Gastrocnemius medialis (tissue), 4 donors: ENCODE data around the gene VWA8. TPM values are rescaled to one million over a fixed set of nuclear protein-coding genes. Genes with fewer than 3 reads are reported as not detected.

Experiments
- ATAC-seq, 2 donors: fragments of 150-250 bp; one replicate each; pipeline ENCODE4 v1.9.1; 2016
- DNase-seq, 2 donors: peaks; one replicate each; pipeline ENCODE4 v3.0.0-alpha.2; 2019
- H3K27ac ChIP-seq, 4 donors: fragments of 200-600 bp; sonication (generic); 1 replicate in 1 of 4; 2 replicates in 3 of 4; pipeline ENCODE4 v1.5.1; 2016 to 2018; ENCODE audit warnings: mild to moderate bottlenecking in 2 of 4, moderate library complexity in 1 of 4
- H3K27me3 ChIP-seq, 3 donors: fragments of 200-600 bp; sonication (generic) in 2 of 3; 1 replicate in 1 of 3; 2 replicates in 2 of 3; pipeline versions ENCODE4 v1.5.1 to v1.6.0; 2016 to 2019; ENCODE audit warnings: mild to moderate bottlenecking in 1 of 3, moderate library complexity in 1 of 3
- H3K36me3 ChIP-seq, 2 donors: fragments of 200-600 bp; sonication (generic) in 1 of 2; one replicate each; pipeline ENCODE4 v1.5.1; 2017 to 2018
- H3K4me1 ChIP-seq, 2 donors: fragments of 200-600 bp; sonication (generic) in 1 of 2; one replicate each; pipeline ENCODE4 v1.5.1; 2016 to 2017; ENCODE audit warnings: mild to moderate bottlenecking in 2 of 2
- H3K4me3 ChIP-seq, 4 donors: fragments of 200-600 bp; sonication (generic) in 3 of 4; 1 replicate in 1 of 4; 2 replicates in 3 of 4; pipeline ENCODE4 v1.5.1; 2016 to 2019; ENCODE audit warnings: mild to moderate bottlenecking in 2 of 4
- H3K9me3 ChIP-seq, 3 donors: fragments of 200-600 bp; sonication (generic) in 2 of 3; 1 replicate in 1 of 3; 2 replicates in 2 of 3; pipeline ENCODE4 v1.5.1; 2016 to 2019
- CTCF ChIP-seq, 5 experiments: fragments of 450-650 bp in 3 of 5; fragments of 200-600 bp in 2 of 5; sonication (generic) in 2 of 5; IDR thresholded peaks in 4 of 5; conservative IDR thresholded peaks in 1 of 5; 1 replicate in 4 of 5; 2 replicates in 1 of 5; pipeline ENCODE4 v1.5.1; 2016 to 2019; ENCODE audit warnings: antibody characterized with exemption in 5 of 5, mild to moderate bottlenecking in 3 of 5, moderate library complexity in 3 of 5
- POLR2A ChIP-seq, 2 donors: fragments of 450-650 bp; IDR thresholded peaks; one replicate each; pipeline ENCODE4 v1.6.1; 2017; ENCODE audit warnings: antibody characterized with exemption in 2 of 2, mild to moderate bottlenecking in 2 of 2, moderate library complexity in 2 of 2
- in situ Hi-C, 4 donors: fragments of 200-750 bp; cut with MboI; loops; one replicate each; pipeline versions ENCODE4 v1.15.0 to v1.8.0; 2017; ENCODE audit warnings: low sequenced_read_pairs in 4 of 4
- intact Hi-C: fragments of 100-400 bp; cut with DNase I; formaldehyde crosslinking; loops from one replicate; pipeline ENCODE4 v1.15.1; 2023; ENCODE audit warnings: low total_unique reads
- total RNA-seq, 4 donors: library from RNA; depleted of rRNA; stranded (reverse); fragments of >200 nt; gene quantifications; one replicate each; pipeline versions ENCODE4 v1.1.0 to v1.2.3, GENCODE V29; 2016

The VWA8 gene
- total RNA-seq, 4 donors from 2014 or later, result 24.7 to 37.9 (median 29.7) TPM

GRCh38 chr13:41973247-41973741, 12.4 kb upstream of the VWA8 start:
- no peak overlapping the region for H3K27ac ChIP-seq
- H3K4me1 ChIP-seq, result no peaks in the 10 kb centered on the region
- intact Hi-C loops, result no loop called here
- peak in 1 of 2 donors; percentile 76 for ATAC-seq
- no peaks in the 10 kb centered on the region for H3K36me3 ChIP-seq
- no peaks in the 10 kb centered on the region for H3K27me3 ChIP-seq
- DNase-seq, result no peak
- no peak overlapping the region for H3K4me3 ChIP-seq
- in situ Hi-C loops, result no loop called here
- TF ChIP-seq POLR2A (IDR thresholded peaks at IDR 0.05) (no peak), CTCF (IDR thresholded peaks at IDR 0.05 in 4 of 5, conservative IDR thresholded peaks at IDR 0.05 in 1 of 5) (no peak)
- H3K9me3 ChIP-seq, result no peaks in the 10 kb centered on the region

- TF ChIP-seq POLR2A (IDR thresholded peaks at IDR 0.05) (no peak), CTCF (IDR thresholded peaks at IDR 0.05 in 4 of 5, conservative IDR thresholded peaks at IDR 0.05 in 1 of 5) (no peak)
- H3K4me1 ChIP-seq, result no peaks in the 10 kb centered on the region
- H3K36me3 ChIP-seq, result no peaks in the 10 kb centered on the region
- no peaks in the 10 kb centered on the region for H3K9me3 ChIP-seq
- DNase-seq, result no peak
- in situ Hi-C loops, result no loop called here
- ATAC-seq, result no peak
- no peak overlapping the region for H3K27ac ChIP-seq
- H3K27me3 ChIP-seq, result no peaks in the 10 kb centered on the region
- intact Hi-C loops, result no loop called here
- H3K4me3 ChIP-seq, result no peak overlapping the region
Observed at GRCh38 chr13:41971848-41972247, 10.9 kb upstream of the VWA8 start.

DNA sequence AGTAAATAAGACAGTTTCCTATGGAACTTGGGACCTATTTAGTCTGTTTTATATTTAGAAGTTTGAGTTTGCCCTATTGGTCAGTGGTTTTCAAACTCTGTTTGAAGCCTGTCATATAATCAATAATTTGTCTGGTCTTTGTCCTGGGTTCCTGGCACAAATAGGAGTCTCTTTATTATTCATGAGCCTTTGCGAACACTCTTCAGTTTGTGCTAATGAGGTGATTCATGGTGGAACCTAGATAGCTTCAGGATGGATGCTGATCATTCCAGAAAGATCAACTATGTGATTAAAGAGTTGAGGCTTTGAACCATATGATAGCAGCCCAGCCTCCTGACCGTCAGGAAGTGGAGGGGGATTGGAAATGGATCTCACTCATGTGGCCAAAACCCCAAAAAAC, 10.0 kb upstream of the VWA8 start:
- Histone ChIP-seq H3K36me3 (no peaks in the 10 kb centered on the region), H3K9me3 (no peaks in the 10 kb centered on the region), H3K27ac (no peak overlapping the region), H3K4me1 (no peaks in the 10 kb centered on the region), H3K4me3 (no peak overlapping the region), H3K27me3 (no peaks in the 10 kb centered on the region)
- TF ChIP-seq CTCF (IDR thresholded peaks at IDR 0.05 in 4 of 5, conservative IDR thresholded peaks at IDR 0.05 in 1 of 5), result no peak
- no peak for TF ChIP-seq POLR2A (IDR thresholded peaks at IDR 0.05)
- ATAC-seq (no peak), DNase-seq (no peak)
- intact Hi-C loops (no loop called here), in situ Hi-C loops (no loop called here)

GRCh38 chr13:41970022-41970421, 9.1 kb upstream of the VWA8 start:
- TF ChIP-seq CTCF (IDR thresholded peaks at IDR 0.05 in 4 of 5, conservative IDR thresholded peaks at IDR 0.05 in 1 of 5), result no peak
- no peak for TF ChIP-seq POLR2A (IDR thresholded peaks at IDR 0.05)
- ATAC-seq, result no peak
- intact Hi-C loops, result no loop called here

GRCh38 chr13:41969072-41969471, 8.2 kb upstream of the VWA8 start:
- no peak for TF ChIP-seq CTCF (IDR thresholded peaks at IDR 0.05 in 4 of 5, conservative IDR thresholded peaks at IDR 0.05 in 1 of 5)
- no peak for TF ChIP-seq POLR2A (IDR thresholded peaks at IDR 0.05)
- Histone ChIP-seq H3K9me3 (no peaks in the 10 kb centered on the region), H3K36me3 (no peaks in the 10 kb centered on the region), H3K4me3 (no peak overlapping the region), H3K4me1 (no peaks in the 10 kb centered on the region), H3K27ac (no peak overlapping the region), H3K27me3 (no peaks in the 10 kb centered on the region)
- ATAC-seq (no peak), DNase-seq (no peak)
- in situ Hi-C loops (no loop called here), intact Hi-C loops (loop anchor here (10.0 kb wide), 2 partner anchors 54 to 234 kb away; no protein-coding TSS in a partner anchor)

More at GRCh38 chr13:41970022-41970421, 9.1 kb upstream of the VWA8 start:
- H3K4me1 ChIP-seq, result no peaks in the 10 kb centered on the region
- in situ Hi-C loops, result no loop called here
- no peaks in the 10 kb centered on the region for H3K27me3 ChIP-seq
- no peaks in the 10 kb centered on the region for H3K36me3 ChIP-seq
- H3K4me3 ChIP-seq, result no peak overlapping the region
- H3K27ac ChIP-seq, result no peak overlapping the region
- no peaks in the 10 kb centered on the region for H3K9me3 ChIP-seq
- DNase-seq, result no peak
